Neural cell (in vitro differentiated cells): ENCODE data around the gene TMEM135.

Source experiments
- EP300 ChIP-seq: fragments of 450-650 bp; conservative IDR thresholded peaks from 2 replicates; pipeline ENCODE4 v1.6.1; 2014; ENCODE audit warnings: antibody characterized with exemption, mild to moderate bottlenecking, moderate library complexity; ENCODE audit not compliant: poor library complexity, severe bottlenecking
- EZH2 ChIP-seq: fragments of 200-600, 300-800 bp; shearing (Covaris generic), sonication (generic); IDR thresholded peaks from 2 replicates; pipeline ENCODE4 v1.6.1; 2014; ENCODE audit warnings: antibody characterized with exemption, low read length, borderline replicate concordance, mild to moderate bottlenecking; ENCODE audit not compliant: insufficient read depth, poor library complexity, severe bottlenecking
- MXI1 ChIP-seq: fragments of 450-650 bp; conservative IDR thresholded peaks from 2 replicates; pipeline ENCODE4 v1.6.1; 2014; ENCODE audit warnings: antibody characterized with exemption, mild to moderate bottlenecking; ENCODE audit not compliant: poor library complexity, severe bottlenecking
- POLR2AphosphoS5 ChIP-seq: IDR thresholded peaks from 2 replicates; pipeline ENCODE4 v1.6.1; 2012
- TF ChIP-seq, protein P1 (sequence below): fragments of 450-650 bp; IDR thresholded peaks from 2 replicates; pipeline ENCODE4 v1.5.1; 2014; ENCODE audit warnings: antibody characterized with exemption, mild to moderate bottlenecking, moderate library complexity; ENCODE audit not compliant: poor library complexity, severe bottlenecking
- TF ChIP-seq, protein P2 (sequence below): IDR thresholded peaks from 2 replicates; pipeline ENCODE4 v1.6.1; 2012; ENCODE audit warnings: borderline replicate concordance

GRCh38 chr11:86996953-86997570 is 40.7 kb upstream of the TMEM135 start:
- TF ChIP-seq, protein P1, sequence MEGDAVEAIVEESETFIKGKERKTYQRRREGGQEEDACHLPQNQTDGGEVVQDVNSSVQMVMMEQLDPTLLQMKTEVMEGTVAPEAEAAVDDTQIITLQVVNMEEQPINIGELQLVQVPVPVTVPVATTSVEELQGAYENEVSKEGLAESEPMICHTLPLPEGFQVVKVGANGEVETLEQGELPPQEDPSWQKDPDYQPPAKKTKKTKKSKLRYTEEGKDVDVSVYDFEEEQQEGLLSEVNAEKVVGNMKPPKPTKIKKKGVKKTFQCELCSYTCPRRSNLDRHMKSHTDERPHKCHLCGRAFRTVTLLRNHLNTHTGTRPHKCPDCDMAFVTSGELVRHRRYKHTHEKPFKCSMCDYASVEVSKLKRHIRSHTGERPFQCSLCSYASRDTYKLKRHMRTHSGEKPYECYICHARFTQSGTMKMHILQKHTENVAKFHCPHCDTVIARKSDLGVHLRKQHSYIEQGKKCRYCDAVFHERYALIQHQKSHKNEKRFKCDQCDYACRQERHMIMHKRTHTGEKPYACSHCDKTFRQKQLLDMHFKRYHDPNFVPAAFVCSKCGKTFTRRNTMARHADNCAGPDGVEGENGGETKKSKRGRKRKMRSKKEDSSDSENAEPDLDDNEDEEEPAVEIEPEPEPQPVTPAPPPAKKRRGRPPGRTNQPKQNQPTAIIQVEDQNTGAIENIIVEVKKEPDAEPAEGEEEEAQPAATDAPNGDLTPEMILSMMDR = no peak
- TF ChIP-seq, protein P2, sequence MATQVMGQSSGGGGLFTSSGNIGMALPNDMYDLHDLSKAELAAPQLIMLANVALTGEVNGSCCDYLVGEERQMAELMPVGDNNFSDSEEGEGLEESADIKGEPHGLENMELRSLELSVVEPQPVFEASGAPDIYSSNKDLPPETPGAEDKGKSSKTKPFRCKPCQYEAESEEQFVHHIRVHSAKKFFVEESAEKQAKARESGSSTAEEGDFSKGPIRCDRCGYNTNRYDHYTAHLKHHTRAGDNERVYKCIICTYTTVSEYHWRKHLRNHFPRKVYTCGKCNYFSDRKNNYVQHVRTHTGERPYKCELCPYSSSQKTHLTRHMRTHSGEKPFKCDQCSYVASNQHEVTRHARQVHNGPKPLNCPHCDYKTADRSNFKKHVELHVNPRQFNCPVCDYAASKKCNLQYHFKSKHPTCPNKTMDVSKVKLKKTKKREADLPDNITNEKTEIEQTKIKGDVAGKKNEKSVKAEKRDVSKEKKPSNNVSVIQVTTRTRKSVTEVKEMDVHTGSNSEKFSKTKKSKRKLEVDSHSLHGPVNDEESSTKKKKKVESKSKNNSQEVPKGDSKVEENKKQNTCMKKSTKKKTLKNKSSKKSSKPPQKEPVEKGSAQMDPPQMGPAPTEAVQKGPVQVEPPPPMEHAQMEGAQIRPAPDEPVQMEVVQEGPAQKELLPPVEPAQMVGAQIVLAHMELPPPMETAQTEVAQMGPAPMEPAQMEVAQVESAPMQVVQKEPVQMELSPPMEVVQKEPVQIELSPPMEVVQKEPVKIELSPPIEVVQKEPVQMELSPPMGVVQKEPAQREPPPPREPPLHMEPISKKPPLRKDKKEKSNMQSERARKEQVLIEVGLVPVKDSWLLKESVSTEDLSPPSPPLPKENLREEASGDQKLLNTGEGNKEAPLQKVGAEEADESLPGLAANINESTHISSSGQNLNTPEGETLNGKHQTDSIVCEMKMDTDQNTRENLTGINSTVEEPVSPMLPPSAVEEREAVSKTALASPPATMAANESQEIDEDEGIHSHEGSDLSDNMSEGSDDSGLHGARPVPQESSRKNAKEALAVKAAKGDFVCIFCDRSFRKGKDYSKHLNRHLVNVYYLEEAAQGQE = no peak
- TF ChIP-seq MXI1 (no peak), POLR2AphosphoS5 (no peak), EZH2 (no peak), EP300 (no peak)
